Neural cell (in vitro differentiated cells): ENCODE data around the gene ADAMTS16. TPM values are rescaled to one million over a fixed set of nuclear protein-coding genes. Genes with fewer than 3 reads are reported as not detected.

ENCODE experiments used
- H2AFZ ChIP-seq: fragments of 200-600, 300-800 bp; sonication (generic), shearing (Covaris generic); 2 replicates; pipeline ENCODE4 v1.6.0; 2014; ENCODE audit warnings: low read depth, mild to moderate bottlenecking, antibody characterized with exemption, low read length, moderate library complexity
- H3F3A ChIP-seq: fragments of 200-600 bp; shearing (Covaris generic); 2 replicates; pipeline ENCODE4 v1.6.1; 2016; ENCODE audit warnings: mild to moderate bottlenecking, moderate library complexity, mixed read lengths, antibody characterized with exemption, low read length; ENCODE audit not compliant: insufficient read depth, poor library complexity, severe bottlenecking
- H3K27ac ChIP-seq: fragments of 200-600, 300-800 bp; sonication (generic), shearing (Covaris generic); 2 replicates; pipeline ENCODE4 v1.5.1; 2014; ENCODE audit warnings: mild to moderate bottlenecking, low read length, moderate library complexity
- H3K27me3 ChIP-seq: fragments of 300-800, 200-600 bp; sonication (generic), shearing (Covaris generic); 2 replicates; pipeline ENCODE4 v1.6.0; 2014; ENCODE audit warnings: mild to moderate bottlenecking, low read depth, low read length, moderate library complexity; ENCODE audit not compliant: insufficient read depth
- H3K36me3 ChIP-seq: fragments of 300-800, 200-600 bp; sonication (generic), shearing (Covaris generic); 2 replicates; pipeline ENCODE4 v1.5.1; 2014; ENCODE audit warnings: mild to moderate bottlenecking, antibody characterized with exemption, low read length, moderate library complexity; ENCODE audit not compliant: insufficient read depth
- H3K4me2 ChIP-seq: fragments of 300-800, 200-600 bp; sonication (generic), shearing (Covaris generic); 2 replicates; pipeline ENCODE4 v1.6.0; 2014; ENCODE audit warnings: mild to moderate bottlenecking, low read length
- H3K4me3 ChIP-seq: fragments of 300-800, 200-600 bp; sonication (generic), shearing (Covaris generic); 2 replicates; pipeline ENCODE4 v1.5.1; 2014; ENCODE audit warnings: mild to moderate bottlenecking, low read length, moderate library complexity
- H3K79me2 ChIP-seq: fragments of 200-600 bp; shearing (Covaris generic); replicated peaks from 2 replicates; pipeline ENCODE4 v1.6.0; 2014; ENCODE audit warnings: mild to moderate bottlenecking, low read length, moderate library complexity; ENCODE audit not compliant: insufficient read depth
- H3K9ac ChIP-seq: fragments of 300-800, 200-600 bp; sonication (generic), shearing (Covaris generic); 2 replicates; pipeline ENCODE4 v1.6.1; 2016; ENCODE audit warnings: mild to moderate bottlenecking, low read length, mixed read lengths
- H3K9me2 ChIP-seq: fragments of 200-600 bp; shearing (Covaris generic); 2 replicates; pipeline ENCODE4 v1.6.1; 2016; ENCODE audit warnings: mild to moderate bottlenecking, low read length, mixed read lengths; ENCODE audit not compliant: insufficient read depth
- H3K9me3 ChIP-seq: fragments of 200-600, 300-800 bp; sonication (generic), shearing (Covaris generic); 2 replicates; pipeline ENCODE4 v1.6.1; 2016; ENCODE audit warnings: mild to moderate bottlenecking, mixed run types, low read length, moderate library complexity, mixed read lengths
- H4K20me1 ChIP-seq: fragments of 200-600 bp; shearing (Covaris generic); 2 replicates; pipeline ENCODE4 v1.6.1; 2016; ENCODE audit warnings: mild to moderate bottlenecking, mixed run types; ENCODE audit not compliant: insufficient read depth
- EP300 ChIP-seq: fragments of 450-650 bp; conservative IDR thresholded peaks from 2 replicates; pipeline ENCODE4 v1.6.1; 2014; ENCODE audit warnings: antibody characterized with exemption, mild to moderate bottlenecking, moderate library complexity; ENCODE audit not compliant: poor library complexity, severe bottlenecking
- EZH2 ChIP-seq: fragments of 200-600, 300-800 bp; shearing (Covaris generic), sonication (generic); IDR thresholded peaks from 2 replicates; pipeline ENCODE4 v1.6.1; 2014; ENCODE audit warnings: antibody characterized with exemption, low read length, borderline replicate concordance, mild to moderate bottlenecking; ENCODE audit not compliant: insufficient read depth, poor library complexity, severe bottlenecking
- MXI1 ChIP-seq: fragments of 450-650 bp; conservative IDR thresholded peaks from 2 replicates; pipeline ENCODE4 v1.6.1; 2014; ENCODE audit warnings: antibody characterized with exemption, mild to moderate bottlenecking; ENCODE audit not compliant: poor library complexity, severe bottlenecking
- POLR2AphosphoS5 ChIP-seq: IDR thresholded peaks from 2 replicates; pipeline ENCODE4 v1.6.1; 2012
- RAD21 ChIP-seq: fragments of 450-650 bp; conservative IDR thresholded peaks from 2 replicates; pipeline ENCODE4 v1.6.1; 2014; ENCODE audit warnings: antibody characterized with exemption, mild to moderate bottlenecking, moderate library complexity
- SMC3 ChIP-seq: fragments of 450-650 bp; conservative IDR thresholded peaks from 2 replicates; pipeline ENCODE4 v1.6.1; 2014; ENCODE audit warnings: antibody characterized with exemption, mild to moderate bottlenecking, moderate library complexity; ENCODE audit not compliant: poor library complexity
- TAF1 ChIP-seq: IDR thresholded peaks from 2 replicates; pipeline ENCODE4 v1.6.1; 2012; ENCODE audit warnings: low read depth
- polyA plus RNA-seq: library from polyadenylated mRNA; depleted of rRNA; stranded (reverse); fragments of >200 nt; gene quantifications from 2 replicates; pipeline ENCODE4 v1.2.3, GENCODE V29; 2014
- TF ChIP-seq, protein P1 (sequence below): fragments of 450-650 bp; IDR thresholded peaks from 2 replicates; pipeline ENCODE4 v1.5.1; 2014; ENCODE audit warnings: antibody characterized with exemption, mild to moderate bottlenecking, moderate library complexity; ENCODE audit not compliant: poor library complexity, severe bottlenecking
- TF ChIP-seq, protein P2 (sequence below): IDR thresholded peaks from 2 replicates; pipeline ENCODE4 v1.6.1; 2012; ENCODE audit warnings: borderline replicate concordance

The ADAMTS16 gene
- polyA plus RNA-seq, 1 donor from 2014 or later, result 1.3 TPM

DNA sequence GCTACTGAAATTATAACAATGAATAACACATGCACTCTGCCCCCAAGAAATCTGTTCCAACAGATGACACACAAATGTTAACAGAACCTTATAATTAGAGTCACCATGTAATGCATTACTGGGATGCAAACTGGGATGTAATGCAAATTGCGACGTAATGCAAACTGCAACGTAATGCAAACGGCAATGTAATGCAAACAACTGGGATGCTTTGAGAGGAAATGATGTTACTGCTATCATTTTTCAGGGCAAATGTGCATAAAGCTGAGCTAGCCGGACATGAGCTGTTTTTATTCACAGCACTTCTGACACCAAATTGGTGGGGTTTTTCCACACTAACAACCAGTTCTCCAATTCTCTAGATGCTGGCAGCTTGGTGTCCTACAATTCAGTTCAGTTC is 117.2 kb downstream of the ADAMTS16 start:
- Histone ChIP-seq H3K27me3 (no peaks in the 10 kb centered on the region), H3K27ac (no peak overlapping the region), H3K36me3 (no peaks in the 10 kb centered on the region), H3K9ac (no peak overlapping the region), H4K20me1 (no peaks in the 10 kb centered on the region), H3K9me2 (no peaks in the 10 kb centered on the region), H3K9me3 (no peaks in the 10 kb centered on the region), H2AFZ (no peak overlapping the region), H3K79me2 (no peaks in the 10 kb centered on the region), H3K4me2 (no peak overlapping the region), H3F3A (no peaks in the 10 kb centered on the region), H3K4me3 (no peak overlapping the region)
- no peak for TF ChIP-seq TAF1

DNA sequence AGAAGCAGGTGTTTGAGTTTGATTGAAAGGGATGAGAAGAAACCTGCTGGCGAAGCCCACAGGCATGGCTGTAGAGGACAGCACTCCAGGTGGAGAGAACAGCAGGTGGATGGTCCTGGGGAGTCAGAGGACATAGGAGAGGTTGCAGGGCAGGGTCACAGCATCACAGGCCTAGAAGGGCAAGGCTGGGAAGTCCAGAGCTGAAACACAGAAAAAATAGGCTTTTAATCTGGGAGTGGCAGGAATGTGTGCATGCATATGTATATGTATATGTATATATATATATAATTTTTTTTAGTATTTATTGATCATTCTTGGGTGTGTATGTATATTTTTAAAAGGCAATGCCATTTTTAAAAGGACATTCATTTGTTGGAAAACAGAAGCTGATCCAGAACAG is 118.4 kb downstream of the ADAMTS16 start:
- Histone ChIP-seq H3K9me2 (no peaks in the 10 kb centered on the region), H2AFZ (no peak overlapping the region), H3K79me2 (no peaks in the 10 kb centered on the region), H3K9me3 (no peaks in the 10 kb centered on the region), H4K20me1 (no peaks in the 10 kb centered on the region), H3K27me3 (no peaks in the 10 kb centered on the region), H3K27ac (no peak overlapping the region), H3K9ac (no peak overlapping the region), H3K36me3 (no peaks in the 10 kb centered on the region), H3K4me2 (no peak overlapping the region), H3K4me3 (no peak overlapping the region), H3F3A (no peaks in the 10 kb centered on the region)
- TF ChIP-seq MXI1 (no peak), EP300 (no peak), SMC3 (no peak)

GRCh38 chr5:5264727-5265126 is 124.6 kb downstream of the ADAMTS16 start:
- Histone ChIP-seq H3K4me2 (no peak overlapping the region), H4K20me1 (no peaks in the 10 kb centered on the region), H3F3A (no peaks in the 10 kb centered on the region), H3K27me3 (no peaks in the 10 kb centered on the region), H3K9me2 (no peaks in the 10 kb centered on the region), H3K27ac (no peak overlapping the region), H3K9ac (no peak overlapping the region), H2AFZ (no peak overlapping the region), H3K9me3 (no peaks in the 10 kb centered on the region), H3K4me3 (no peak overlapping the region), H3K36me3 (no peaks in the 10 kb centered on the region), H3K79me2 (no peaks in the 10 kb centered on the region)
- TF ChIP-seq EP300, result no peak

DNA sequence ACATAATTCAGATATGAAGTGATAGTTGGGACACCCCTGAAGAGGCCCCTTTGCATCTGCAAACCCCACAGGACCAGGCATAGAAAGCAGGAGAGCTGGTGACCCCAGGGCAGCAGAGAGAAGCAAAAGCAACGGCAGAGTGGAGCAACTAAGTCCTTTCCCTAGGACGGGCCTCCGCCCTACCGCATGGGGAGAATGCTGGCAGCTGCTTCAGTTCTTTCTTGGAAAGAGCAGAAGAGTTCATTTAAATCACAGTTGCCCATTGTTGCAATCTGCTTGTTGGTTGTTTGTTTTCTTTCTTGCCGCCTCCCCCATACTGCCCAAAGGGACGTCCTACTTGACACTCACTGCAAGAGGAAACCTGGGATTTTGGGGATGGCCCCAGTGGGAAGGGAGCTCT is 126.2 kb downstream of the ADAMTS16 start:
- Histone ChIP-seq H3K9ac (no peak overlapping the region), H4K20me1 (no peaks in the 10 kb centered on the region), H3K27me3 (no peaks in the 10 kb centered on the region), H3F3A (no peaks in the 10 kb centered on the region), H3K27ac (no peak overlapping the region), H2AFZ (no peak overlapping the region), H3K36me3 (no peaks in the 10 kb centered on the region), H3K9me3 (no peaks in the 10 kb centered on the region), H3K4me2 (no peak overlapping the region), H3K4me3 (no peak overlapping the region), H3K79me2 (no peaks in the 10 kb centered on the region), H3K9me2 (no peaks in the 10 kb centered on the region)
- TF ChIP-seq POLR2AphosphoS5 (no peak), MXI1 (no peak), EZH2 (no peak)

GRCh38 chr5:5270161-5270560 is 130.0 kb downstream of the ADAMTS16 start:
- Histone ChIP-seq H3K27me3 (no peaks in the 10 kb centered on the region), H4K20me1 (no peaks in the 10 kb centered on the region), H3K36me3 (no peaks in the 10 kb centered on the region), H3K9me3 (no peaks in the 10 kb centered on the region), H3K4me2 (no peak overlapping the region), H3K9ac (no peak overlapping the region), H3F3A (no peaks in the 10 kb centered on the region), H3K27ac (no peak overlapping the region), H3K79me2 (no peaks in the 10 kb centered on the region), H3K9me2 (no peaks in the 10 kb centered on the region), H2AFZ (no peak overlapping the region), H3K4me3 (no peak overlapping the region)
- TF ChIP-seq POLR2AphosphoS5 (no peak), RAD21 (no peak), EZH2 (no peak), MXI1 (no peak), EP300 (no peak), SMC3 (no peak), TAF1 (no peak)
- TF ChIP-seq, protein P1, sequence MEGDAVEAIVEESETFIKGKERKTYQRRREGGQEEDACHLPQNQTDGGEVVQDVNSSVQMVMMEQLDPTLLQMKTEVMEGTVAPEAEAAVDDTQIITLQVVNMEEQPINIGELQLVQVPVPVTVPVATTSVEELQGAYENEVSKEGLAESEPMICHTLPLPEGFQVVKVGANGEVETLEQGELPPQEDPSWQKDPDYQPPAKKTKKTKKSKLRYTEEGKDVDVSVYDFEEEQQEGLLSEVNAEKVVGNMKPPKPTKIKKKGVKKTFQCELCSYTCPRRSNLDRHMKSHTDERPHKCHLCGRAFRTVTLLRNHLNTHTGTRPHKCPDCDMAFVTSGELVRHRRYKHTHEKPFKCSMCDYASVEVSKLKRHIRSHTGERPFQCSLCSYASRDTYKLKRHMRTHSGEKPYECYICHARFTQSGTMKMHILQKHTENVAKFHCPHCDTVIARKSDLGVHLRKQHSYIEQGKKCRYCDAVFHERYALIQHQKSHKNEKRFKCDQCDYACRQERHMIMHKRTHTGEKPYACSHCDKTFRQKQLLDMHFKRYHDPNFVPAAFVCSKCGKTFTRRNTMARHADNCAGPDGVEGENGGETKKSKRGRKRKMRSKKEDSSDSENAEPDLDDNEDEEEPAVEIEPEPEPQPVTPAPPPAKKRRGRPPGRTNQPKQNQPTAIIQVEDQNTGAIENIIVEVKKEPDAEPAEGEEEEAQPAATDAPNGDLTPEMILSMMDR, result no peak
- TF ChIP-seq, protein P2, sequence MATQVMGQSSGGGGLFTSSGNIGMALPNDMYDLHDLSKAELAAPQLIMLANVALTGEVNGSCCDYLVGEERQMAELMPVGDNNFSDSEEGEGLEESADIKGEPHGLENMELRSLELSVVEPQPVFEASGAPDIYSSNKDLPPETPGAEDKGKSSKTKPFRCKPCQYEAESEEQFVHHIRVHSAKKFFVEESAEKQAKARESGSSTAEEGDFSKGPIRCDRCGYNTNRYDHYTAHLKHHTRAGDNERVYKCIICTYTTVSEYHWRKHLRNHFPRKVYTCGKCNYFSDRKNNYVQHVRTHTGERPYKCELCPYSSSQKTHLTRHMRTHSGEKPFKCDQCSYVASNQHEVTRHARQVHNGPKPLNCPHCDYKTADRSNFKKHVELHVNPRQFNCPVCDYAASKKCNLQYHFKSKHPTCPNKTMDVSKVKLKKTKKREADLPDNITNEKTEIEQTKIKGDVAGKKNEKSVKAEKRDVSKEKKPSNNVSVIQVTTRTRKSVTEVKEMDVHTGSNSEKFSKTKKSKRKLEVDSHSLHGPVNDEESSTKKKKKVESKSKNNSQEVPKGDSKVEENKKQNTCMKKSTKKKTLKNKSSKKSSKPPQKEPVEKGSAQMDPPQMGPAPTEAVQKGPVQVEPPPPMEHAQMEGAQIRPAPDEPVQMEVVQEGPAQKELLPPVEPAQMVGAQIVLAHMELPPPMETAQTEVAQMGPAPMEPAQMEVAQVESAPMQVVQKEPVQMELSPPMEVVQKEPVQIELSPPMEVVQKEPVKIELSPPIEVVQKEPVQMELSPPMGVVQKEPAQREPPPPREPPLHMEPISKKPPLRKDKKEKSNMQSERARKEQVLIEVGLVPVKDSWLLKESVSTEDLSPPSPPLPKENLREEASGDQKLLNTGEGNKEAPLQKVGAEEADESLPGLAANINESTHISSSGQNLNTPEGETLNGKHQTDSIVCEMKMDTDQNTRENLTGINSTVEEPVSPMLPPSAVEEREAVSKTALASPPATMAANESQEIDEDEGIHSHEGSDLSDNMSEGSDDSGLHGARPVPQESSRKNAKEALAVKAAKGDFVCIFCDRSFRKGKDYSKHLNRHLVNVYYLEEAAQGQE, result no peak
